Stimulated activated CD8-positive, alpha-beta memory T cell treated with anti-CD3 and anti-CD28 coated beads, Interleukin-15, amount 100 ng/mL, for 48 hours (primary cell): ENCODE measurements around the gene RNU1-2.
"Not testable (repeated sequence)": the region's sequence is repeated elsewhere in the genome, so short reads cannot be mapped to it uniquely, and the experiment has no call there.

ENCODE experiments used
- DNase-seq, 2 donors: peaks; one replicate each; pipeline ENCODE4 v3.0.0-alpha.2; 2020; ENCODE audit warnings: low read depth in 2 of 2

Gene RNU1-2

DNA sequence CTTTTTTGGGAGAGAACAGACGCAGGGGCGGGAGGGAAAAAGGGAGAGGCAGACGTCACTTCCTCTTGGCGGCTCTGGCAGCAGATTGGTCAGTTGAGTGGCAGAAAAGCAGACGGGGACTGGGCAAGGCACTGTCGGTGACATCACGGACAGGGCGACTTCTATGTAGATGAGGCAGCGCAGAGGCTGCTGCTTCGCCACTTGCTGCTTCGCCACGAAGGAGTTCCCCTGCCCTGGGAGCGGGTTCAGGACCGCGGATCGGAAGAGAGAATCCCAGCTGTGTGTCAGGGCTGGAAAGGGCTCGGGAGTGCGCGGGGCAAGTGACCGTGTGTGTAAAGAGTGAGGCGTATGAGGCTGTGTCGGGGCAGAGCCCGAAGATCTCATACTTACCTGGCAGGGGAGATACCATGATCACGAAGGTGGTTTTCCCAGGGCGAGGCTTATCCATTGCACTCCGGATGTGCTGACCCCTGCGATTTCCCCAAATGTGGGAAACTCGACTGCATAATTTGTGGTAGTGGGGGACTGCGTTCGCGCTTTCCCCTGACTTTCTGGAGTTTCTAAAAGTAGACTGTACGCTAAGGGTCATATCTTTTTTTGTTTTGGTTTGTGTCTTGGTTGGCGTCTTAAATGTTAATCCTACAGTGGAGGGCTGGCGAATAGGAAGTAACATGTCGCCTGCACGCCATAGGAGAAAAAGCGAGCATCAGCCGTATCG lies at the start of gene RNU1-2:
Gene RNU1-2, plus strand, starts transcription at position 383 of the 718 bp plus-strand sequence.
- DNase-seq: peak; percentile 73 to 76

DNA sequence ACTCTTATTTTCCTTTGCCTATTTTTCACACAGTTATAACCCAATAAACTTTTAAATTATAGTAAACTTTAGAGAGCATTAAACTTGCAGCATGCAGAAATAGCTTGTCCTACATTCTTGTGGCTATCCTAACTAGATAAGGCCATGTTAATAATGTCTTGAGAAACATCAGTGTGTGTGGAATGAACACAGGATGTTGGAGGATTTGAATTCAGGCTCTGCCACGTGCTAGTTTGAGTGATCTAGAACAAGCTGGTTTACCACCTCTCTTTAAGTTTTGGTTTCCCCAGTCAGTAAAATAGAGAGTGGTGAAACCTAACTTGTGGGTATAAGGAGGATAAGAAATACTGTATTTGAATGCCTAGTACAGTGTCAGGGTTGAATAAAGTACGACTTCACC lies 39.6 kb upstream of the RNU1-2 start:
- not testable (repeated sequence) for DNase-seq

DNA sequence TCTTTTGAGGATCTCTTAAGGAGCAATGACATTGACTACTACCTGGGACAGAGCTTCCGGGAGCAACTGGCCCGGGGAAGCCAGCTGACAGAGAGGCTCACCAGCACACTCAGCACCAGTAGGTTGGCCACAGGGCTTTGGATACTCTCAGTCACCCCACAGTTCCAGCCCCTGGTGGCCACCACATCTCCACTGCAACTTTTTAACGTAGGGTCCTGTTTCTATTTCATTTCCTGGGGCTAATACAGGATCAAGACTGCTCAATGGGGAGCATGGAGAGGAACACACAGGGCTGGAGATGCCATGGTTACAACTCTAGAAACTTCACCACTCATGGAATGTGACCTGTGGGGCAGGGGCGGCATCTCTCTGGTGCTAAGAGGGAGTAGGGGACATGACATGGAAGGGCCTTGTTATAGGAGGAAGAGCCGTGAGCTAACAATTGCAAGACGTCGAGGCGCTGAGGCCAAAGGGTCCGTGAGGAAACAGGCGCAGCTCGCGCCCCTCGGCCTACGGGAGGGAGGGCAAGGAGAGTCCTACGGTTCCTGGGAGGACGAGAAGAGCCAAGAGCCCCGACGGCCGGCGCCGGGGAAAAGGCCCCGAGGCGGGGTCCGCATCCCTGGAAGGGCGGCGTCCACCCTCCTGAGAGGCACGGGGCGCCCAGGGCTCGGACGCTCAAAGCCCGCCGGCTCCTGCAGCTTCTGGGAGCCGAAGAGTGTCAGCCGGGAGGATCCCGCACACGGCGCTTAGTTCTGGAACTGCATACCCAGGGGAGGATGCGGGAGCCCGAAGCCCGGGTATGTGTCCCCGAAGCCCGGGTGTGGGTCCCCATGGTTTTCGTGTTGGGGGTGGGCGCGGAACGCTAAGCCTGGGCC lies 36.4 kb upstream of the RNU1-2 start:
- not testable (repeated sequence) for DNase-seq

DNA sequence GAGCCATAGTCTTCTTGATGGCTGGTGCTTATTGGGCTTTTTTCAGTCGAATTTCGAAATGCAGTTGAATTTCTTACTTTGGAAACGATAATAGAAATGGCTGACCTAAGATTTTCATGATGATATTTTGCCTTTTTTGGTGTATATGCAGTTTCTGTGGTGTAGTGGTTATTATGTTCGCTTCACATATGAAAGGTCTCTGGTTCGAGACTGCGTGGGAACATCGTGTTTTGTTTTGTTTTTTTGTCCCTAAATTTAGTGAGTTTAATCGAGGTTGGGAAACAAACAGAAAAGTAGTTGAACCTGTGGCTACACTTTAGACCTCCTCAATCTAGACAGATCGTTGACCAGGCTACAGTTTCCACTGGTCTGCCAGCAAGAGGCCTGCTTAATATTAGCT lies 35.7 kb upstream of the RNU1-2 start:
- not testable (repeated sequence) for DNase-seq

DNA sequence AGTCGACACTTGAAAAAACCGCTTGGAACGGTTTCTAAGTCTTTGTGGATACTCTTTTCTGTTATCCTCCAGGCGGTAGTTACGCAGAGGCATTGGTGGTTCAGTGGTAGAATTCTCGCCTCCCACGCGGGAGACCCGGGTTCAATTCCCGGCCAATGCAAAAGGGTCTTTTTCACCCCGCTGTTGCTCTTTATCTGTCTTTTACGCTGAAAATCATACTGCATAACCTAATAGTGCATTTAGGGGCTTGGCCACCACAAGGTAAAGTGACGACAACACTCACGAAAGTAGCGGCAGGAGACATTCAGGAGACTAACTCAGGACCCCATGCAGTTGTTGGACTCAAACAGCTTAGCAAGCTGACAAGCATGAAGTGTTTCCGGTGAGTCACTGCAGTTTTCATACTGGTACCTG lies 33.9 kb upstream of the RNU1-2 start:
- peak in 1 of 2 donors; percentile 30 for DNase-seq

DNA sequence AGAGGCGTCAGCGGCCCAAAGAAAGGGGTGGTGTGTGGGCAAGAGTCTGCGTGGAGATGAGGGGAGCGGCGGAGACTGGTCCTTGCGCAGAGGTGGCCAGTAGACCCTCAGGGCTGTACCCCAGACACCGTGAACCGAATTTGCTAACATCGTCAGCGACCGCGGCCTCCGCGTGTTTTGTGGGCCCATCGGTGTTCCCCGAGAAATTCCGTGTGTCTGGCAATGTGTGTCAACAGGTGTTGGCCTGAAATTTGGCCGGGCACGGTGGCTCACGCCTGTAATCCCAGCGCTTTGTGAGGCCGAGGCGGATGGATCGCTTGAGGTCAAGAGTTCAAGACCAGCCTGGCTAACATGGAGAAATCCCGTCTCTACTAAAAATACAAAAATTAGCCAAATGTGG lies 33.4 kb upstream of the RNU1-2 start:
- not testable (repeated sequence) for DNase-seq

DNA sequence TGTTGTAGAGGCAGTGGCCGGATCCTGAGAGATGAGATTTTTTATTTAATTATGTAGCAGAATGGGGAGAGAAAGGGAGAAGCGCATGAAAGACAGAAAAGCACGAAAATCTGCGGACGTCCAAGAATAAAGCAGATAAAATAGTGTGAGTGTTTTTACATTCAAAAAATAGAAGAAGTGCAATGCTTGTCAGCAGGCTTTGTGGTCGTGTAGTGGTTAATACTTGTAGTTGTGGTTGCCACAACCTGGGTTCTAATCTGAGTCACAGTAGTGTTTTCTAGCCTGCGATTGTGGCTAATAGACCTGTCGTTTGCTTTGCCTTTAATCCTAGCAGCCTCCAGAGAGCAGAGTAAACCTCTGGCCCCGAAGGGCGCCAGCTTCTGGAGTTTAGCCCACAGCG lies 32.8 kb upstream of the RNU1-2 start:
- DNase-seq: not testable (repeated sequence)

DNA sequence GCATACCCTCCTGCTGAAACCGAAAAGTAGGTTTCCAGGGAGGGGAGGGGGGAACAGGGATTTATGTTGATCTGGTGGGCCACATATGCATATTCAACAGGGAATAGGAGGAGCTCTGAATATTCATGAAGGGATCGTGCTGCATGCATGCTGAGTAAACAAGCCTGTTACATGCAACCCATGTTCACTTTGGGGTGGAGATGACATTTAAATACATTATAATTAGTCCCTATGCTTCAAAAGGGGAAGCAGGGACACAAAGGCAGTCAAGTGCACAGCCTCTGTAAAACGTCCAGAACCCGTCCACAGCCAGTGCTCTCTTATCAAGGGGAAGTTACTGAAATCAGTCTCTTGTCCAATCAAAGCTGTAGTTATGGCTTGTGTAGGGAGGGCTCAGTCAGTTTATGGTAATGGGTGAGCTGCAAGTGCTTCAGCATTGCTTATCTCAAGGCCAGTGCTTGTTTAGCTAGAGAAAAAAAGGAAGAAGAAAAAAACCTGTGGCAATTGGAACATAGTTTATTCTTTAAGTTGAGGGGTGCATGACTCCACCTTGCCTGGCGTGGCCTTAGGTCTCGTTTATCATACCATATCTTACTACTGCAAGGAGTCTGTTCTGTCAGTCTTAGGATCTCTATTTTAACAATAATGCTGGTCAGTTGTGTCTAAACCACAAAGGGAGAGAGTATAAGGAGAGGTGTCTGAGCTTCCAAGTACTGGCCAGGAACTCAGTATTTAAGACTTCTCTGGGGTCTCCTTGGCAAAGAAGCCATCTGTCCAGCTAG lies 28.7 kb upstream of the RNU1-2 start:
- not testable (repeated sequence) for DNase-seq

DNA sequence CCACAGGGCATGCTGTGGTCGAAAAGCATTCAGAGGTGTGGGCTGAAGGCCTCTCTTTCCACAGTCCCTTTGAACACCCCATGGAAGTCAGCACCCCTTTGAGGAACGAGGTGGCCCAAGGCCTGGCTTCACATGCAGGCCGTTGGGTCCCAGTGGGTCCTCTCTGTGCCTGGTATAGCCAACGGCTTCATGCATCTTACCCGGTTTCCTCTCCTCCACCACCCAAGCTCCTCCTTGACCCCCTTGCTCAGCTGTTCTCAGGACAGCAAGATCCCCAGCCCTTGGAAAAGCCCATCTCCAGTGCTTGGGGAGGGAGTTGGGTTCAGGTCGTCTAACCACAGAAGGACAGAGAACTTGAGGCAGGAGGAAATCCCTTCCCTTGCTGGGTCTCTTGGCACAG lies 27.0 kb upstream of the RNU1-2 start:
- not testable (repeated sequence) for DNase-seq

DNA sequence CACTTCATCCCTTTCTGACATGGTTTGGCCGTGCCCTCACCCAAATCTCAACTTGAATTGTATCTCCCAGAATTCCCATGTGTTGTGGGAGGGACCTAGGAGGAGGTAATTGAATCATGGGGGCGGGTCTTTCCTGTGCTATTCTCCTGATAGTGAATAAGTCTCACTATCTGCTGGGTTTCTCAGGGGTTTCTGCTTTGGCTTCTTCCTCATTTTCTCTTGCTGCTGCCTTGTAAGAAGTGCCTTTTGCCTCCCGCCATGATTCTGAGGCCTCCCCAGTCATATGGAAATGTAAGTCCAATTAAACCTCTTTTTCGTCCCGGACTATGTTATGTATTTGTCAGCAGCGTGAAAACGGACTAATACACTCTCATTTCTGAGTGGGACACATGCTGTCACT lies 25.8 kb upstream of the RNU1-2 start:
- not testable (repeated sequence) for DNase-seq

DNA sequence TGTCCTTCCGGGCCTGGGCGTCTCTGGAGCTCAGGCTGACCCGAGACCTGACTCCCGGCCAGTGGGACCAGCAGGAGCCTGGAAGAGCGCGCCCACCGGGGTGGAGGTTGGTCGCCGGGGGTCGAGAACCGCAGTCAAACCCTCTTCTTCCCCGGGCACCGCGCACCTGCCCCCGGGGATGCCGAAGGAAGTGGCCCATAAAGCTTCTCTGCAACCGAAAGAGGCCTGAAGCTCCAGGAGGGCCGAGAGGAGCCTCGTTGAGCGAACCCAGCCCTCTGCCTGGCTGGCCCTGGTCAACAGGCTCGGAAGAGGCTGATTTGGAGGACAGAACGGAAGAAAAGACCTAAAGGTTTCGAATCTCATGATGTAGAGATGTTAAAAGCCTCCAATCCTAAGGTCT lies 24.6 kb upstream of the RNU1-2 start:
- not testable (repeated sequence) for DNase-seq

DNA sequence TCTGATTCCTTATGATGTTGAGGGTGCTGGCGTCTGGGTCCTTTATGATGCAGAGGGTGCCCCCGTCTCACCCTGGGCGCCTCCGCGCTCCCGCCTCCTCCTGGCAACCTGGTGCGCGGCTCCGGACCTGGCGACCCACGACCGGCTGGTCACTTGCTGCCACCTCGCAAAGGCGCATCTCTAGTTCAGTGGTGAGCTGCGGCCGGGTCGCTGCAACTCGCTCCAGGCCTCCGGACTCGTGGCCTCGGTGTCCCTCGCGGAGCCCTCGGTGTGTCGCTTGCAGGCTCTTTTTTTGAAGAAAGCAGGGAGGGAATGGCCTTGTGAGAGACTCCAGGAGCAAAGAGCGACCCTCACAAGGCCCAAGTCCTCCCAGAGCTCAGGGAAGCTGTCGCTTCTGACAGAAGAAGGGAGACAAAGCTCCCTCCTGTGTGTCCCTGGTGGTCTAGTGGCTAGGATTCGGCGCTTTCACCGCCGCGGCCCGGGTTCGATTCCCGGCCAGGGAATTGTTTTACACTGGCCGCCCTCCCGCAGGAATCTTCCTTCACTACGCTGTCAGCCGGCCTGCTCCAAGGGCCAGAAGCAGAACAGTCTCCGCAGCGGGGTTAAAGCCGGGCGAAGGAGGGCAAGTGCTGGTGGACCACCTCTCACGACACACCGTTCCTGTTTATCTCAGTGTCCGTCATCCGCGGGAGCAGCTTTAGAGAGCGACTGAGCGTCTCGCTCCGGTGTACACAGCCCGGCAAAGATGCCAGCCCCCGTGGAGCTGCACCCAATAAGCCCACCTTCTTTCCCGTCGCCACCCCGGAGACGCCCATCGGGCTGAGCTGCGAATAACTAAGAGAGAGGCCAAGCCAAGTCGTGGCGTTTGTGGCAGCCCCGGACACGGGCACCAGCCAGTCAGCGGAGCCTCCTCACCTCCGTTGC lies 23.4 kb upstream of the RNU1-2 start:
- peak; percentile 43 to 61 for DNase-seq

DNA sequence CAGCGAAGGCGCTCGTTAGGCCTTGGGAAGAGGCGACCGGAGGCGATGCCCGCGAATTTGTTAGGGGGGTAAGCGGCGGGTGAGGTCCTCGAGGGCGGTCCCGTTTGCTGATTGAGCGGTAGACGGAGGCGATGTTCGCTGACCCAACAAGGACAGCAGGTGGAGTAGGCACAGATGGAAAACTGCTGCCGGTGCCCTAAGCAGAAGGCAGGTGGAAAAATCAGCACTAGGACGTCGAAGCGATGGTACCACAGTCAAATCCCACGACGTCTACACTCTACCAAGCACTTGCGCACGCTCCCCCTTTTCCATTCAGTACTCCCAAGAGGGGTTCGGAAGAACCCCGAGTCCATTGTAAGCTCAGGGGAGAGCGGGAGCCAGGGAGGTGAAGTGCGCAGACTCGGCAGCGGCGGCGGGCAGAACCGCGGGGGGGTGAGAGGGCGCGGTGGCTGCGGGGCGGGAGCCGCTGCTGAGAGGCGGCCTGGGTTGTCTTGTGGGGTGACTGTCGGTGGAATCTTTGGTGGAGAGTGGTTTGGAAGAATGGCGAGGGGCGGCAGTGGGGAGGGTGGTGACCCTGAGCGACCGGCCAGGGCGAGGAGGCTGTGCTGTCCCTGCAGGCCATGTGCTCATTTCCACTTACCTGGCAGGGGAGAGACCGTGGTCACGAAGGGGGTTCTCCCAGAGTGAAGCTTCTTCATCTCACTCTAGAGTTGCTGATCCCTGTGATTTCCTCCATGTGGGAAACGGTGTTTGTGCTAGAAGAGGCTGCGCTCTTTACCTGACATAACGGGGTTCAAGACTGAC lies 22.5 kb upstream of the RNU1-2 start:
- not testable (repeated sequence) for DNase-seq

DNA sequence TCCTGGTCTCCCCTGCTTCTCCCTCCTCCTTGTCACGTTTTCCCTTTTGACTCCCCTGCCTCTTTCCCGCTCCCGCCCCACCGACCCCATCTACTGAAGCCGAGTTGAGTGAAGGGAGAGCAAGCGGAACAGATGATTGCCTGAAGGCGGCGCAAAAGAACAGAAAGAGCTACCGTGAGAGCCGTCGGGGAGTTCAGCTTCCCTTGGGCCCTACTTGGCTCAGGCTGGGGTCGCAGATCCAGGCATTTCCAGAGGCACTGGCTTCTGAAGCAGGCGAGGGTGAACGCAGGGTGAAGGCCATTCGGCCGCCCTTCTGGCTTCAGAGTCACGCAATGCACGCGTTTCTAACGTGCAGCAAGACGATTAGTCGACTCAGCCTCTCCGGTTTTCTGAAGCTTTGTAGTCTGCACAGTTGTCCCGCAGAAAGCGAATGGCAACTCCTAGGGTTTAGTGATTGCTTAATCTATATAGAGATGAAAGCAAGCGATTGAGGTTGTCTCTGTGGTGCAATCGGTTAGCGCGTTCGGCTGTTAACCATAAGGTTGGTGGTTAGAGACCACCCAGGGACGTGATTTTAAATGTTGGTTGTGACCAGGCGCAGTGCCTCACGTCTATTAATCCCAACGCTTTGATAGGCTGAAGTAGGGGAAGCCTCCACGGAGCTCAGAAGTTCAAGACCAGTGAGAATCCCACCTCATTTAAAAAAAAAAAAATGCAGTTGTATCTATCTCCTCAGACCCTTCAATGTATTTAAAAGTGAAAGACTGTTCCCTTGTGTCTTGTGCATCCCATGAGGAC lies 20.6 kb upstream of the RNU1-2 start:
- DNase-seq: not testable (repeated sequence)

DNA sequence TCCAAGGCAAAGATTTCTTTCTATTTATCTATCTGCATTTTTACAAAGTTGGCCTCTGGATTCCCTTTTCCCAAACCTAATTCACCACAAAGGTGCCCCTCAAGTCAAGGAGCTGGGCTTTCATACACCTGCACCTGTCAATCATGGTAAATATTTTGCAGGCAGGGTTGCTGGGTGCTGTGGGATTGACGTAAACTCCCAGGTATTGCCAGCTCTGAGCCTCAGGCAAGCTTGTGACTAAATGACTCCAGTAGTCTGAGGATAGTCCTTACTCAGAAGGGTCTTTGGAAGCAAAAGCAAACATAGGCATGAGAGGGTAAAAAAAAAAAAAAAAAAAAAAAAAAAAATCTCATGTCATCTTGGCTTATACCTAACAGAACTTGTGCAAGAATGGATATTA lies 14.0 kb upstream of the RNU1-2 start:
- DNase-seq: not testable (repeated sequence)

DNA sequence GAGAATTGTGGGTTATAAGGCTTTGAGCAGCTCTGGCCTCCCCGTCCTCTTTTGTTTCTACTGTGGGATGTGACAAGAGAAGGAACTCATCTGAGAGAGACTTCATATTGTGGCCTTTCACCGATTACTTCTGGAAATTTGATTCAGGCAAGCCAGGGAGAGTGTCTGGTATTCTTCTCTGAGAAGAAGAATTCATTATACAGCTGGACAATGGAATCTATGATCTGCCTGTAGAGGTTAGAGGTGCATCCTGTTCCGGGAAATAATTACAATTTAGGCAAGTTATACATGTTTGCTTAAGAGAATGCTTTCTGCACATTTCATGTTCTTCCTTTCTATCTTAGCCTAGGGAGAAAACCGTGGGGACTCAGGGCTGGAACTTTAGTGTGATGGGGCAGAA lies 12.8 kb upstream of the RNU1-2 start:
- DNase-seq: no peak

DNA sequence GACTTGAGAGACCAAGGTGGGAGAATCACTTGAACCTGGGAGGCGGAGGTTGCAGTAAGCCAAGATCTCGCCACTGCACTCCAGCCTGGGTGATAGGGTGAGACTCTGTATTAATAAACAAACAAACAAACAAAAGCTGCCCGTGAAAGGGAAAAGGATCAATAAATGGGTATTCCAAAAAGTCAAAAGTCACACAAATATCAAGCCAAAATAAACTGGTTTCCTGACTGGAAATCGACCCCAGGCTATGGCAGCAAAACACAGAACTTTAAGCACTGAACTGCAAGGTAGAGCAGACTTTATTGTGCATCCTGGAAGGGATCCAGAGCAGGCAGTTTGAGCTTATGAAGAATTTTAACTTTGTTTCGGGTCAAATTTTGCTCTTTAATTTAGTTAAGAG lies 11.3 kb upstream of the RNU1-2 start:
- not testable (repeated sequence) for DNase-seq

DNA sequence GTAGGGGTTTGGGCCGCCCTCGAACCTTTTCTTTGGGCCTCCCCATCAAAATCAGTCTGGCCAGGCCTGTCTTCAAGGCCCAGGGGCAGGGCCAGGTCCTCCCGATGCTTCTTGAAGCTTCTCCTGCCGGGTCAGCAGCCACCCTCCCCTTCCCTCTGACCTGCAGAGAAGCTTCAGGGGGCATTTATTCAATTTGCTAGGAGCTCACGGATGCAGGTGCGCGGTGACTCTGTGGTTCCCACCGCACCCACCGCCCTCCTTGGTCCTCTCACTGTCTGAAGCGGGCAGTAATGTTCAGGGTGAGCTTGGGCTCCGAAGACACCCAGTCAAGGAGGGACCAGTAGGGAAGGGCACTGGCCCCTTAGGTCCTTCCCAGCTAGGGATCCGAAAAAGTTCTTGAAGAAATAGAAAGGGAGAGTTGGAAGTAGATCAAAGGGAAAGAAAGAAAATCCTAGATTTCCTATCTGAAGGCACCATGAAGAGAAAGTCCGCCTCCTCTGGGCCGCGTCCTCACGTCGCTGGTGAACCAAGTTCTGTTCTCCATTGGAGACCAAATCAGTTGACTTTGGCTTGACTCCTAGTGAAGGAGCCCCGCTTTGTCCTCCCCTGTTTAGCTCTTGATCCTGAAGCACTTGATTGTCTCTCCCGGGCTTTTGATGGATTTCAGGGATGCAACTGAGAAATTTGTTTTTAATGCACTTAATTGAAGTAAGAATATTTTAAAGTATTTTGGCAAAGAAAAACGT lies 8.7 kb upstream of the RNU1-2 start:
- DNase-seq: no peak
